Ramos (cell line): ENCODE measurements around the gene UST.

Source experiments
- in situ Hi-C: fragments of 300-500 bp; cut with MboI; formaldehyde crosslinking; loops from one replicate; pipeline ENCODE4 v1.14.3; 2022; ENCODE audit warnings: low sequenced_read_pairs; ENCODE audit not compliant: unreplicated experiment

The UST gene

GRCh38 chr6:148795563-148795962 lies 48.7 kb downstream of the UST start:
- in situ Hi-C loops, result no loop called here

GRCh38 chr6:148799647-148800046 lies 52.8 kb downstream of the UST start:
- in situ Hi-C loops, result no loop called here

GRCh38 chr6:148800536-148800935 lies 53.7 kb downstream of the UST start:
- in situ Hi-C loops, result no loop called here

GRCh38 chr6:148803979-148804378 lies 57.1 kb downstream of the UST start:
- in situ Hi-C loops, result no loop called here

GRCh38 chr6:148805777-148806176 lies 58.9 kb downstream of the UST start:
- in situ Hi-C loops, result no loop called here

- in situ Hi-C loops, result no loop called here
Observed at GRCh38 chr6:148807784-148808183, 61.0 kb downstream of the UST start.

- in situ Hi-C loops, result no loop called here
Observed at GRCh38 chr6:148808786-148809304, 62.0 kb downstream of the UST start.

GRCh38 chr6:148811459-148811858 lies 64.6 kb downstream of the UST start:
- in situ Hi-C loops, result no loop called here

- in situ Hi-C loops, result no loop called here
Observed at GRCh38 chr6:148814082-148814790, 67.4 kb downstream of the UST start.

- in situ Hi-C loops, result no loop called here
Observed at GRCh38 chr6:148814869-148815268, 68.0 kb downstream of the UST start.

- in situ Hi-C loops, result no loop called here
Observed at GRCh38 chr6:148816117-148816516, 69.3 kb downstream of the UST start.

- in situ Hi-C loops, result no loop called here
Observed at GRCh38 chr6:148817689-148818088, 70.9 kb downstream of the UST start.

GRCh38 chr6:148818939-148819575 lies 72.2 kb downstream of the UST start:
- in situ Hi-C loops, result no loop called here

GRCh38 chr6:148819852-148820251 lies 73.0 kb downstream of the UST start:
- in situ Hi-C loops, result no loop called here

GRCh38 chr6:148822819-148823218 lies 76.0 kb downstream of the UST start:
- in situ Hi-C loops, result no loop called here

GRCh38 chr6:148824291-148824690 lies 77.5 kb downstream of the UST start:
- in situ Hi-C loops, result no loop called here

- in situ Hi-C loops, result no loop called here
Observed at GRCh38 chr6:148824960-148825359, 78.1 kb downstream of the UST start.

GRCh38 chr6:148825492-148825891 lies 78.7 kb downstream of the UST start:
- in situ Hi-C loops, result no loop called here

- in situ Hi-C loops, result no loop called here
Observed at GRCh38 chr6:148827416-148828045, 80.7 kb downstream of the UST start.

- in situ Hi-C loops, result no loop called here
Observed at GRCh38 chr6:148828047-148828446, 81.2 kb downstream of the UST start.

GRCh38 chr6:148829415-148830101 lies 82.7 kb downstream of the UST start:
- in situ Hi-C loops, result no loop called here
